ENCODE data around the gene ZNF366. TPM values are rescaled to one million over a fixed set of nuclear protein-coding genes. Genes with fewer than 3 reads are reported as not detected.

ZNF366 gene
- total RNA-seq, 2 experiments from 2014 or later: not detected

DNA sequence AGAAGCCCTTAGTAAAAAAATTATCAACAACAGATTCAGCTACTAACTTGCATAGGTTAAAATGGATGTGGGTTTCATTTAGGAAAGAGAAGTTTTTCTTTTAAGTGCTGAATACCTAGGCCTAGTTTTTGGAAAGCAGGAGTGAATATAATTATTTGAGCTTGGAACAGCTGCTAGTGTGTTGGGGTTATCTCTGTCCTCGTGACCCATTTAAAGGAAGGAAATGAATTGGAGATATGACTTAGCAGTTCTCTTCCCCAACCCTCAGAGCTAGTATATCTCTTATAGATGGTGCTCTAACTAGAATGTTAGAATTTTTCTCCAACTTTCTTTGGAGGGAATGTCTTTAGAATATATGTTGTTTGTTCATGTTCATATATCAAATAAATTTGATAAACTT is 38.6 kb downstream of the ZNF366 start:
- H3K79me2 ChIP-seq (ENCODE audit: insufficient read depth, low read depth, low read length): no peaks in the 10 kb centered on the region
- H2AFZ ChIP-seq (ENCODE audit: low read length): no peak overlapping the region
- DNase-seq (ENCODE audit: low spot score): no peak
- no peaks in the 10 kb centered on the region for H3K9me2 ChIP-seq (ENCODE audit: insufficient read depth, low read length)
- no peaks in the 10 kb centered on the region for H3K9me3 ChIP-seq (ENCODE audit: low read length)
- no peaks in the 10 kb centered on the region for H3K4me1 ChIP-seq (ENCODE audit: insufficient read depth, low read length, poor library complexity, severe bottlenecking)
- intact Hi-C loops (cut with micrococcal nuclease; ENCODE audit: unreplicated experiment): no loop called here
- H4K20me1 ChIP-seq (ENCODE audit: insufficient read depth, low read length): no peaks in the 10 kb centered on the region
- ChIA-PET CTCF (ENCODE audit: unreplicated experiment) (no interaction called here), POLR2A (no interaction called here)
- TF ChIP-seq CTCF (conservative IDR thresholded peaks at IDR 0.05; ENCODE audit: low read length): no peak
- no peak for TF ChIP-seq EZH2phosphoT487 (IDR thresholded peaks at IDR 0.05; ENCODE audit: borderline replicate concordance, low read depth, low read length)
- BruUV-seq (replicated peaks): no TSS peak
- no peak overlapping the region for H3K4me3 ChIP-seq (ENCODE audit: low read depth, low read length, poor library complexity, severe bottlenecking)
- H3K4me2 ChIP-seq (ENCODE audit: low read length): no peak overlapping the region
- no peak overlapping the region for H3K27ac ChIP-seq (ENCODE audit: low read depth, low read length, poor library complexity, severe bottlenecking)
- H3K36me3 ChIP-seq (ENCODE audit: insufficient read depth, low read length): no peaks in the 10 kb centered on the region

DNA sequence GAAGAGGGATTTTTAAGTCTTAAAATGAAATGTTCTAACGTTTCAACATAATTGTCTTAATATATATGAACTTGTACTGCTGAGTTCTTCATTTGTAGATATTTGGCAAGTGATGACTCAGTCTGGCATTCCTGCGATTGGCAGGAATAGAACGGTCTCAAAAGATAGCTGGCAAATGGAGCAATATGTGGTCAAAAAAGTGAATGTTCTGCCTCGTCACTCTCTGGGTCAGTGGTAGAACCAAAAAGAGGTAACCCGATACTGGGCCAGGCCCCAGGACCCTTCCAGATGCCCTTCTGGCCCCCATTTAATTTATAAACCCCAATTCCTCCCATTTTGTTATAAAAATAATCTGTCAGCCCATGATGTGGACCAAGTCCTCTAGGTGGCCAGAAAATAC is 39.2 kb downstream of the ZNF366 start:
- no peaks in the 10 kb centered on the region for H3K36me3 ChIP-seq (ENCODE audit: insufficient read depth, low read length)
- no peaks in the 10 kb centered on the region for H3K9me3 ChIP-seq (ENCODE audit: low read length)
- no peaks in the 10 kb centered on the region for H3K4me1 ChIP-seq (ENCODE audit: insufficient read depth, low read length, poor library complexity, severe bottlenecking)
- no peaks in the 10 kb centered on the region for H3K9me2 ChIP-seq (ENCODE audit: insufficient read depth, low read length)
- H3K4me3 ChIP-seq (ENCODE audit: low read depth, low read length, poor library complexity, severe bottlenecking): no peak overlapping the region
- DNase-seq (ENCODE audit: low spot score): no peak
- intact Hi-C loops (cut with micrococcal nuclease; ENCODE audit: unreplicated experiment): no loop called here
- ChIA-PET POLR2A (no interaction called here), CTCF (ENCODE audit: unreplicated experiment) (no interaction called here)
- TF ChIP-seq CTCF (conservative IDR thresholded peaks at IDR 0.05; ENCODE audit: low read length) (no peak), EZH2phosphoT487 (IDR thresholded peaks at IDR 0.05; ENCODE audit: borderline replicate concordance, low read depth, low read length) (no peak)
- H3K4me2 ChIP-seq (ENCODE audit: low read length): no peak overlapping the region
- BruUV-seq (replicated peaks): no TSS peak
- H4K20me1 ChIP-seq (ENCODE audit: insufficient read depth, low read length): no peaks in the 10 kb centered on the region
- H2AFZ ChIP-seq (ENCODE audit: low read length): no peak overlapping the region
- H3K27ac ChIP-seq (ENCODE audit: low read depth, low read length, poor library complexity, severe bottlenecking): no peak overlapping the region
- H3K79me2 ChIP-seq (ENCODE audit: insufficient read depth, low read depth, low read length): no peaks in the 10 kb centered on the region

DNA sequence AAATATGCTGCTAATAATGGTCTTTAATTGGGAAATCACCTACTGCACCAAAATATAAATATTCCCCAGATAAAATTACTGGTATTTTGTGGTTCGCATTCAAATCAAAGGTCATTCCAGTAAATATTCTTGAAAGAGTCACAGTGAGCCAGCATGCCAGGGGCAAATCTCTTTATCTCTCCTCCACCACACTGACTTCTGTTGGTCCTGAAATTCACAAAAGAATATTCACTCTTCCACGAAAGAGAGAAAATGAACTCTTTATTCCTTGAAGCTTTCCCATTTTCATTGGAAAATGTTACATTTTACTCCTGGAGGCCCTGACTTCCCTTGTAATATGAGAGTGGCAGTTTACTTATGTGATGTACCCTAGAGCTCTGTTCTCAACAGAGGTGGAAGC is 39.7 kb downstream of the ZNF366 start:
- Histone ChIP-seq H4K20me1 (ENCODE audit: insufficient read depth, low read length) (no peaks in the 10 kb centered on the region), H3K27ac (ENCODE audit: low read depth, low read length, poor library complexity, severe bottlenecking) (no peak overlapping the region), H2AFZ (ENCODE audit: low read length) (no peak overlapping the region), H3K9me3 (ENCODE audit: low read length) (no peaks in the 10 kb centered on the region), H3K9me2 (ENCODE audit: insufficient read depth, low read length) (no peaks in the 10 kb centered on the region), H3K79me2 (ENCODE audit: insufficient read depth, low read depth, low read length) (no peaks in the 10 kb centered on the region), H3K4me3 (ENCODE audit: low read depth, low read length, poor library complexity, severe bottlenecking) (no peak overlapping the region), H3K4me2 (ENCODE audit: low read length) (no peak overlapping the region), H3K4me1 (ENCODE audit: insufficient read depth, low read length, poor library complexity, severe bottlenecking) (no peaks in the 10 kb centered on the region), H3K36me3 (ENCODE audit: insufficient read depth, low read length) (no peaks in the 10 kb centered on the region)
- no TSS peak for BruUV-seq (replicated peaks)
- no peak for DNase-seq (ENCODE audit: low spot score)
- ChIA-PET POLR2A (no interaction called here), CTCF (ENCODE audit: unreplicated experiment) (no interaction called here)
- TF ChIP-seq EZH2phosphoT487 (IDR thresholded peaks at IDR 0.05; ENCODE audit: borderline replicate concordance, low read depth, low read length) (no peak), CTCF (conservative IDR thresholded peaks at IDR 0.05; ENCODE audit: low read length) (no peak)
- intact Hi-C loops (cut with micrococcal nuclease; ENCODE audit: unreplicated experiment): no loop called here
